Stimulated activated CD4-positive, alpha-beta T cell treated with anti-CD3 and anti-CD28 coated beads, TNF-alpha, amount 100 ng/mL, for 48 hours (primary cell): ENCODE data around the gene GPRC5D.

Experiments
- DNase-seq, 3 donors: peaks; one replicate each; pipeline ENCODE4 v3.0.0-alpha.2; 2020; ENCODE audit warnings: low read depth in 3 of 3

The GPRC5D gene

DNA sequence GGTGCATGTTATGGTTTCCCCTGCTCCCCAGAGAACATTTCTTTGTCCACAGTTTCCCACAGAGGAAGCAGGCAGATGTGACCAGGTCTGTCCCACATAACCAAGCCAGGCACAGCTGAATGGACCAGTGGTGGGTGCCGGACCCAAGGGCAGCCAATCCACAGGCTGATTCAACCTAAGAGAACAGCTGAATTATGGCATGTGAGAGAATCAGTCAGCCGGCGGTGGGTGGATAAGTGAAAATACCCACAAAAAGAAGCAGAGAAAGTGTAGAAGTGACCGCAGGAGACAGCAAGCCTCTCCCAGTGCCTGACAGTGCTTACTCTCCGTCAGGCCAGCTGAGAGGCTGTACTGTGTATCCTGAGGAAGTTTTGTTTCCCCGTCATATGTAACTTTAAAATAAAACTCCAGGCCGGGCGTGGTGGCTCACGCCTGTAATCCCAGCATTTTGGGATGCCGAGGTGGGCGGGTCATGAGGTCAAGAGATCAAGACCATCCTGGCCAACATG is 14.9 kb downstream of the GPRC5D start:
- no peak for DNase-seq

GRCh38 chr12:12934556-12934955 is 17.4 kb downstream of the GPRC5D start:
- DNase-seq: no peak

DNA sequence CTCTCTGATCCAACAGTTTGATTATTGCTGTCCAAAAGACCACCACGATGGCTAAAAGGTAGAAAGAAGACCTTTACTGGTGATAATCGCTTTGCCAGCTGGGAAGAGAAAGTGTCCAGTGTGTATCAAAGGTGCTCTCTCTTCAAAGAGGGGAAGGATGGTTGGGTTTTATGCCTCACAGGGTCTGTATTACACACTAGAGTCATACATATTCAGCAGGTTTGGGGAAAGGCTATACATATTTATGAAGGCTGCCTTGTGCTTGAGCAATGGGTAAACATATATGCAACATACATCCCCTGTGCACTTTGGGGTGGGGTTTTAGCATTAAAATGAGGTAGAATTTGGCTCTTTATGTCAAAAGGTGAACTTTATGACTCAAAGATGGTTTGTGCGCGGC is 18.2 kb downstream of the GPRC5D start:
- DNase-seq: no peak

DNA sequence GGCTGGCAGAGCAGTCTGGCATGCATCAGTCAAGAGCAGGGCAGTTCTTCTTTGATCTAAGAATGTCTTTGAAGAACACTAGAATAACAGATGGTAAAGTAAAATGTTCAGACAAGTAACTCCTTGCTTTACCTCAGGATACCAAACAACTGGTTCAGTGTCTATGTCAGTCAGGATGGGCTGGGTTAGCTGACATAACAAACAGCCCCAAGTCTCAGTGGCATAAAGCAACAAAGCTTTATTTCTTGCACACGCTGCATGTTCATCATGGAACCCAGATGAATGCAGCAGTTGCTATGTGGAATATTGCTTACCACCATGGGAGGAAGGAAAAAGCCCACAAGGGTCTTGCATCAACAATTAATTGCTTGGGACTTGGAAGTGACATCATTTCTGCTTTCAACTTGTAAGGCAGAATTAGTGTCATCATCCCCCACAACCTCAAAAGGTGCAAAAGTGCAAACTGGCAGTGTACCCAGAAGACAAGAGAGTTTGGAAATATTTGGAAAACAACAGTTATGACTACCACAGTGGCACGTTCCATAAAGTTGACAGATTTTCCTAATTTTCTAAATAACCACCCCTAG is 21.2 kb downstream of the GPRC5D start:
- no peak for DNase-seq

DNA sequence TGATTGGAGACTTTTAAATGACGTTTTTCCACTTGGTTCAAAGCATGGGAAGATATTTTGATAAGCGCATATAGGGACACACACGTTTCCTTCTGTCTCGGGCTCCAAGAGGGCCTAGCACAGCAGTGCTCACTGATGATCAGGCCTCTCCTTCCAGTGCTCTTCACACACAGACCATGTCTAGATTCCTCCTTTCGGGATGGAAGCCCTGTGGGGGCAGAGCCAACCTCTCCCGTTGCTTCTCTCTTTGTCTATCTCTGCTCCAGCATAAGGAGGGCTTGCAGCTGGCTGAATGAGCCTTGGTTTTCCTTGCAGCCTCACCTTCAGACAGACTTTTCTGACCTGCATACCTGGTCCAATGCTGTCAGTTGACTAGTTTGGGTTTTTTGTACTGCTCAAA is 22.3 kb downstream of the GPRC5D start:
- no peak for DNase-seq

- DNase-seq: peak in 1 of 3 donors; percentile 15
Measured at GRCh38 chr12:12927211-12928079, 24.5 kb downstream of the GPRC5D start.

DNA sequence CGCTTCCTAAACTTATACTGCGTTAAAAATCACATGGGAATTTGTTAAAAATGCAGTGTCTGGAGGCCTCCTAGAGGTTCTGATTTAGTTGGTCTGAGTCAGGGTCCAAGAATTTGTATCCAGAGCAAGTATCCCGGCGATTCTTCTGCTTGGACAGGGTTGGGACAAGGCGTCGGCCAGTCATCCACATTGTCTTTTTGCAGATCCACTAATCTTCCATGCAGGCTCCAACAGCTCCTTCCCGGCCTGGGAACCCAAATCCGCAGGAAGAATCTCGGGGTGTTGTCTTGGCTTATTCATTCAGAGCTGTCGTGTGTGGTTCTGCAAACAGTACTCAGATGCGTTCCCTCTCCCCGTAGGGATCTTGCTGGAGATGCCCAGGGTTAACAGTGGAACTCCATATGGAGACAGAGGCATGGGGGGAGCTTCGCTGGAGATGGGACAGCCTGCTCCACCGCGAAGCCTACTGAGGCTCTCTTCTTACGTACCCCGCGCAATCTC is 25.3 kb downstream of the GPRC5D start:
- DNase-seq: no peak

DNA sequence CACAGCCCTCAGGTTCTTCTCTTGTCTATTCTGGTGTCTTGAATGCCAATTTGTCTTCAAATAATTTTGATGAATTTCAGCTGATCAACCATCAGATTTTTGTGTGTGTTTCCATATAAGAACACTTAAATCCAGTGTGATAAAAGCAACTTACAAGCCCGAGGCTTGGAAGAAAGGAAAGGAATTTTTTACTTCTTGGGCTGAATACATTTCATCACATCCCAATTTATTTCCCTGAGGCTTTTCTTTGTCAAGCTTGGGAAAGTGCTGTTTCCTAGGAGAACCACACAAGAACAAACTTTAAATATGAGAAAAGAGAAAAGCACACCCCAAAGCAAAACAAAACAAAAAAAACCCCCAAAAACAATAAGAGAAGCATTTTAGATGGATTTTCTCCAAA is 26.6 kb downstream of the GPRC5D start:
- no peak for DNase-seq

DNA sequence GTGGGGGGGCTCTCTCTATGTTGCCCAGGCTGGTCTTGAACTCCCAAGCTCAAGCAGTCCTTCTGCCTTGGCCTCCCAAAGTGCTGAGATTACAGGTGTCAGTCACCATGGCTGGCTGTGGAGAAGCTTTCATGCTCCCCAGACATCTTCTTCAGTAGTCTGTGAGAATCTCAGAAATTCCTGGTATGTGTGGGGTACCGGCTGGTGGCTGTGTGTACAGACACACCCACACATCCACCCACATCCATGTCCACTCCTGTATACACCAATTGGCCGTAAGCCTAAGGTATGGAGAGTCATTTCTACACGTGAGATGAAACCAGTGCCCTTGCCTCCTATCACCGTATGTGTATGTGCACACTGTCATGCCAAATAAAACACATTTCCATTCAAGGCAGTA is 27.8 kb downstream of the GPRC5D start:
- DNase-seq: no peak

DNA sequence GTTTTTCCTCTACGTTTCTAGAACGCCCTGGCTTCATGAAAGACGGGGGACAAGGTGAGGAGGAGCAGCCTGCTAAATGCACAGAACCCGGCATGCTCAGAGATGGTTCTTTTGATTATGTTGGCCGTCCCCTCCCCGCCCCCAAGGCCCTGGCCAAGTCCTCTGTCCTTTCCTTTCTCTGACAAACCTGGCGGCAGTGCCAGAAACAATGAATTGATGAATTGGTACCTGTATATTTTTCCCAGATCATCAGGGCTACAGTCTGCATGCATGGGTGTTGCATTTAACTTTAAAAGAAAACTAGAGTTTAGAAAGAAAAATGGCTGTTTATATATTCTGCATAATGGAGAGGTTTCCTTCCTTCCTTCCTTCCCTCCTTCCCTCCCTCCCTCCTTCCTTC is 29.0 kb downstream of the GPRC5D start:
- no peak for DNase-seq

DNA sequence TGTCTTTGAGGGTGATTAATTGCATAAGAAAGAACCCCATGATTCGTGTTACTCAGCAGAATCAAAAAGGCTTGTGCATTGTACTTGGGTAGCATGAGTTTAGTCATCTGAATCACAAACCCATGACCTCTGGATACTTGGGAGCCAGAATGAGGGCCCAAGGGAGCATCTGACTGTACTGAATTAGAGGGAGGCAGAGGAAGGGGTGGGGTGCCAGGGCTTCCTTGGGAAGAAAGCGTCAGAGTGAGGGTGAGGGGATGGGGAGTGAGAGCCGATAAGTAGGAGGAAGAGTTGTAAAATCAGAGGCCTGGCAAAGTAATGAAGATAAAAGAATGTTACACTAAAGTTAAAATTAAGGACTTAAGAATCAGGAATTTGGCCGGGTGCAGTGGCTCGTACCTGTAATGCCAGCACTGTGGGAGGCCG is 29.8 kb downstream of the GPRC5D start:
- DNase-seq: no peak

- no peak for DNase-seq
Measured at GRCh38 chr12:12919666-12920435, 32.1 kb downstream of the GPRC5D start.

DNA sequence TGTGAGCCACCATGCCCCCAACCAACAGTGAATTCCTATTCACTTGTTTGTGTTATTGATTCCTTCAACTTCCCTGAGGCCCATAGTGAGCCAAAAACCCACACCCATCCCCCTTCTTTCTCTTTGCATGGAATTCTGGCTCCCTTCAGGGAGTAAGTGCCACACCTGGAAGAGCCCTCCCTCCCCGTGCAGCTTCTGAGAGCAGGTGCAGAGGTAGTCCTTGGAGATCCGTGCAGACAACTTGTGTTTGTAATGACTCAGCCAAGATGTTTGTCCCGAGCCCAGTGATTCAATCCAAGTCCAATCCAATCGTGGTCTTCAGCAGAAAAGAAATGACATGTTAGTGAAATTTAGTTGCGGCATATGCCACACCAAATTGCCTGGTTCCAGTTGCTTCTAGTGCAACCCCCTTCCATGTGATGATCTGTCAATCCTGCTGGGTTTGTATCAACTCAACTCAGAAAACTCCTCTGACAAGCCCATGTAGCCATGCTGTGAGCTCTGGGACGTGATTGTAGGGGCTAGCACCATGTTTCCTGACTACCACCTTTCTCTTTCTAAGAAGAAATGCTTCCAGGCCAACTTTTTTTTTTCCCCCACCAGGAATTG is 33.1 kb downstream of the GPRC5D start:
- DNase-seq: no peak

- DNase-seq: no peak
Measured at GRCh38 chr12:12917517-12917916, 34.5 kb downstream of the GPRC5D start.

DNA sequence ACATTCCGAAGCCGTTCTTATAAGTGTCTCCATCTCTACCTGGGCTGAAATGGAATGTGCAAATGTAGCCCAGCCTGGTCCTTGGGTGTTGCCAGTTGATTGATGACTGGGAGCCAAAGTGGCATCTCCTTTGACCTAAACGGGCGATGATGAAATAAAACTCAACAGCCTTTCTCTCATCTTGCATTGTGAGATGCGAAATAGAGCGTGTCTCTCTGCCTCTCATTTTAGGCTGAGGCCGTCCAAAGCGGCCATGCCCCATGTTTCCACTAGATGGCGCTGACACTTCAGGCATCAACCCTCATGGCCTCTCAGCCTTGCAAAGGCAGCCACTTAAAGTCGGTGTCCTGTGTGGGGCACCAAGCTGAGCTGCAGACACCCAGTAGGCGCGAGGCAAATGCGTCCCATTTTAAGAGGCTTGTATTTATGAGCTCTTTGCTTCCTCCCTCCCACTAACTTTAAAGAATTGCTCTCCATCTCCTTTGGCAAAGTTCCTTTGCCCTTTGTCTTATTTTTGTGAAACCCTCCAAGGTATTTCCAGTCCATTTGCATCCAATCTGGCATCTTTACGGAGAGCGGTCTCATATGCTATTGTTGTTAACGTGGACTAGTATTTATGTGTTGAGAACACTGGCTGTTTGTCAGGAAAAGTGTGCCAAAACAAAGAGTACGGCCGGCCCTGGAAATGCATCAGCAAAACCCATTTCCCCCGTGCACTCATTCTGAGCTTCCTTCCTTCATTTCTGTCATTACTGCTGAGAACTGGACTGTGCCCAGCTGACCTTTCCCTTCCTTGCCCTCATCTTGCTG is 35.6 kb downstream of the GPRC5D start:
- peak; percentile 74 to 79 (median 76) for DNase-seq

- DNase-seq: no peak
Measured at GRCh38 chr12:12915656-12916055, 36.3 kb downstream of the GPRC5D start.

DNA sequence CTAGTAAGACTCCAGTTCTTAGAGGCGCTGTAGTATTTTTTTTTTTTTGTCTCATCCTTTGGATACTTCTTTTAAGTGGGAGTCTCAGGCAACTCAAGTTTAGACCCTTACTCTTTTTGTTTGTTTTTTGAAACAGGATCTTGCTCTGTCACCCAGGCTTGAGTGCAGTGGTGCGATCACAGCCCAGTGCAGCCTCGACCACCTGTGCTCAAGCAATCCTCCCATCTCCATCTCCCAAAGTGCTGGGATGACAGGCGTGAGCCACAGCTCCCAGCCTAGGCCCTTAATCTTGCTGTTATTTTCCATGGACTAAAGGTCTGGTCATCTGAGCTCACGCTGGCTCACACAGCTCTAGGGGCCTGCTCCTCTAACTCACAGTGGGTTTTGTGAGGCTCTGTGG is 39.3 kb downstream of the GPRC5D start:
- DNase-seq: no peak

DNA sequence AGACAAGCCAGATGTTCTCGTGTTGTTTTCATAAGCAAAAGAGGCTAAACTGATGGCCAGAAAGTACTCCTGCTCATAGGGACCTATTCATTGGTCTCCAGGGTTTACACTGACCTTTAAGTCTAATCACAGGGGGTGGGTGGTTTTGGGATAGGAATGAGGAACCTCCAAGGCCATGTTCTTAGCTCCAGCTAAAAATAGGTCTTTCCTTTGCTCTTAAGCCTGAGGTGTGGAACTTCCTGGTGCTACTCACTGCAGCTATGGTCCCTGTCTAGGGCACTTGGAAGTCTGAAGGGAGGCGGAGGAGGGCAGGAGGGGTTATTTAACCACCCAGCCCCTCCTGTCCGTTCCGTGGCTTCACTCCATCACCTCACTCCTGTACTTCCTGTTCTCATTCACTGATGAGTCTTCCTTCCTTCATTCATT is 42.0 kb downstream of the GPRC5D start:
- DNase-seq: no peak

DNA sequence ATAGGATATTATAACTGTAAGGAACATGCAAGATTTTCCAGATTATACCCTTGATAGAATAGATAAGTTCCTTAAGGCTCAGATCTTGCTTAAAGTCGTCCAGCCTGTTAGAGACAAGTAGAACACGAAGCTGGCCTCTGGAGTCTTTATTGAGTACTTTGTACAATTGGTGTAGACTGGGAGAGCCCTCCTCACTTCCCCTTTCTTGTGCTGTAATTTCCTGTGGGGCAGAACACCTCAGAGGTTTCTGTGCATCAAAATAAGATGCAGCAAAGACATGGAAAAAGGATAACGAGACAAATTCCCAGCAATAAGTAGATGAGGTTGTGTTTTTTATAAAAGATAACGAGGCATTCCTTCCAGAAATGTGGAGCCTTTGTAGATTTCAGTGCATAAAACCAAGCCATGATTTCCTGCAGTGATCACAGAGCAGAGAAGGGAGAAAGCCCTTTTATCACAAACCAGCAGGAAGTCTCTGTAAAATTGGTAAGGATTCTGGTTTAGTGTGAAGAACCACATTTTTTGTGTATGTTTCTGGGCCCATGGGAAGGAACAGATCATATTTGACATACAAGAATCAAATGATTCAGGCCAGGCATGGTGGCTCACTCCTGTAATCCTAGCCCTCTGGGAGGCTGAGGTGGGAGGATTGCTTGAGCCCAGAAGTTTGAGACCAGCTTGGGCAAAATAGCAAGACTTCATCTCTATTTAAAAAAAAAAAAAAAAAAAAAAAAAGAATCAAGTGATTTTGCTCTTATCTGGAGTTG is 42.6 kb downstream of the GPRC5D start:
- no peak for DNase-seq

DNA sequence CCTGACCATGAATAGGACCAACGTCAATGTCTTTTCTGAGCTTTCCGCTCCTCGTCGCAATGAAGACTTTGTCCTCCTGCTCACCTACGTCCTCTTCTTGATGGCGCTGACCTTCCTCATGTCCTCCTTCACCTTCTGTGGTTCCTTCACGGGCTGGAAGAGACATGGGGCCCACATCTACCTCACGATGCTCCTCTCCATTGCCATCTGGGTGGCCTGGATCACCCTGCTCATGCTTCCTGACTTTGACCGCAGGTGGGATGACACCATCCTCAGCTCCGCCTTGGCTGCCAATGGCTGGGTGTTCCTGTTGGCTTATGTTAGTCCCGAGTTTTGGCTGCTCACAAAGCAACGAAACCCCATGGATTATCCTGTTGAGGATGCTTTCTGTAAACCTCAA is 43.3 kb downstream of the GPRC5D start:
- DNase-seq: no peak
